H1 (cell line): Measurements from ENCODE around the gene FANCE. TPM values are rescaled to one million over a fixed set of nuclear protein-coding genes. Genes with fewer than 3 reads are reported as not detected.
A peak's percentile ranks its signal among the peaks of the same experiment; 100 is the strongest.

Experiments used
- CTCF ChIA-PET: fragments of 300-600 bp; sonication (Branson Sonifier 250); formaldehyde crosslinking; loops from one replicate; lab custom pipeline; 2021; ENCODE audit not compliant: partially characterized antibody; lab: Charles Lee
- POLR2A ChIA-PET: fragments of 300-600 bp; sonication (Branson Sonifier 250); formaldehyde crosslinking; loops from one replicate; lab custom pipeline; 2021; ENCODE audit warnings: inconsistent platforms; ENCODE audit not compliant: partially characterized antibody; lab: Charles Lee
- DNase-seq, 2 experiments: peaks; one replicate each; pipeline versions ENCODE4 v3.0.0 to v3.0.0-alpha.2; 2010 to 2022; ENCODE audit warnings: low spot score in 2 of 2, low read depth in 1 of 2, mixed read lengths in 1 of 2
- FAIRE-seq: peaks from 2 replicates; lab custom pipeline; 2011; peaks lifted over from hg19 to GRCh38; lab: Jason Lieb, UNC
- H2AFZ ChIP-seq: 2 replicates; pipeline ENCODE4 v1.8.1; 2012; ENCODE audit warnings: low read length, inconsistent platforms
- H2AK5ac ChIP-seq: 2 replicates; pipeline ENCODE4 v1.6.1; 2013; ENCODE audit warnings: low read depth, low read length
- H2BK120ac ChIP-seq: replicated peaks from 2 replicates; pipeline ENCODE3; 2013; ENCODE audit warnings: low read depth, low read length, inconsistent platforms
- H2BK12ac ChIP-seq: 2 replicates; pipeline ENCODE4 v1.6.1; 2013; ENCODE audit warnings: low read depth, low read length
- H2BK15ac ChIP-seq: 2 replicates; pipeline ENCODE4 v1.6.1; 2013; ENCODE audit warnings: low read length
- H2BK20ac ChIP-seq: 2 replicates; pipeline ENCODE4 v1.6.1; 2013; ENCODE audit warnings: low read length
- H2BK5ac ChIP-seq: 2 replicates; pipeline ENCODE4 v1.6.1; 2013; ENCODE audit warnings: low read depth, low read length
- H3K14ac ChIP-seq: 2 replicates; pipeline ENCODE4 v1.6.1; 2013; ENCODE audit warnings: inconsistent platforms; ENCODE audit not compliant: insufficient read length
- H3K18ac ChIP-seq: 2 replicates; pipeline ENCODE4 v1.6.1; 2013; ENCODE audit warnings: low read length; ENCODE audit errors: extremely low read depth
- H3K23ac ChIP-seq: 2 replicates; pipeline ENCODE4 v1.6.1; 2013; ENCODE audit warnings: inconsistent platforms; ENCODE audit not compliant: insufficient read length
- H3K23me2 ChIP-seq: 2 replicates; pipeline ENCODE4 v1.6.1; 2013; ENCODE audit warnings: low read depth, low read length
- H3K27ac ChIP-seq: 2 replicates; pipeline ENCODE4 v1.6.1; 2011; ENCODE audit warnings: low read depth, low read length, inconsistent platforms
- H3K27me3 ChIP-seq, 4 experiments: replicated peaks in 1 of 4; 1 replicate in 1 of 4; 2 replicates in 3 of 4; pipeline versions ENCODE4 v1.6.1 to v1.8.1; 2011 to 2013; ENCODE audit warnings: low read length in 3 of 4, mild to moderate bottlenecking in 3 of 4, inconsistent platforms in 2 of 4, mixed read lengths in 2 of 4, moderate library complexity in 1 of 4; ENCODE audit not compliant: control insufficient read depth in 3 of 4, insufficient read depth in 3 of 4; ENCODE audit errors: extremely low read depth in 1 of 4
- H3K36me3 ChIP-seq, 4 experiments: 2 replicates each; pipeline versions ENCODE4 v1.6.1 to v1.8.1; 2011 to 2013; ENCODE audit warnings: mild to moderate bottlenecking in 4 of 4, low read length in 3 of 4, moderate library complexity in 2 of 4, control low read depth in 1 of 4, inconsistent platforms in 1 of 4; ENCODE audit not compliant: insufficient read depth in 4 of 4, control insufficient read depth in 2 of 4
- H3K4ac ChIP-seq: replicated peaks from 2 replicates; pipeline ENCODE3; 2013; ENCODE audit warnings: low read length, low read depth, mixed read lengths, inconsistent platforms; ENCODE audit not compliant: insufficient read length
- H3K4me1 ChIP-seq, 4 experiments: replicated peaks in 1 of 4; 1 replicate in 1 of 4; 2 replicates in 3 of 4; pipeline versions ENCODE4 v1.6.1 to v1.8.1; 2011 to 2013; ENCODE audit warnings: low read length in 3 of 4, inconsistent platforms in 2 of 4, mixed read lengths in 1 of 4; ENCODE audit not compliant: insufficient read depth in 4 of 4, control insufficient read depth in 3 of 4
- H3K4me2 ChIP-seq, 2 experiments: 2 replicates each; pipeline versions ENCODE4 v1.6.1 to v1.8.1; 2011 to 2013; ENCODE audit warnings: low read depth in 2 of 2, low read length in 2 of 2, control low read depth in 1 of 2, inconsistent platforms in 1 of 2, mild to moderate bottlenecking in 1 of 2; ENCODE audit not compliant: insufficient read depth in 1 of 2
- H3K4me3 ChIP-seq, 4 experiments: fragments of 200-600, 300-600 bp in 1 of 4; sonication (generic), shearing (Covaris generic), sonication (Bioruptor Twin) in 1 of 4; 2 replicates each; pipeline versions ENCODE4 v1.5.1 to v1.8.1; 2011 to 2016; ENCODE audit warnings: low read length in 4 of 4, low read depth in 3 of 4, control low read depth in 2 of 4, inconsistent platforms in 2 of 4, mild to moderate bottlenecking in 2 of 4, mixed read lengths in 1 of 4, moderate library complexity in 1 of 4; ENCODE audit not compliant: insufficient read depth in 2 of 4; ENCODE audit errors: extremely low read depth in 1 of 4
- H3K56ac ChIP-seq: replicated peaks from 2 replicates; pipeline ENCODE3; 2013; ENCODE audit warnings: low read depth, mild to moderate bottlenecking, mixed read lengths, low read length, inconsistent platforms; ENCODE audit not compliant: insufficient read length
- H3K79me1 ChIP-seq: 2 replicates; pipeline ENCODE4 v1.6.1; 2013; ENCODE audit warnings: low read depth, low read length, control low read depth
- H3K79me2 ChIP-seq, 2 experiments: 2 replicates each; pipeline versions ENCODE4 v1.6.1 to v1.8.1; 2012 to 2013; ENCODE audit warnings: low read length in 2 of 2, mild to moderate bottlenecking in 2 of 2, inconsistent platforms in 1 of 2; ENCODE audit not compliant: insufficient read depth in 2 of 2, control insufficient read depth in 1 of 2
- H3K9ac ChIP-seq, 4 experiments: replicated peaks in 1 of 4; 1 replicate in 1 of 4; 2 replicates in 3 of 4; pipeline versions ENCODE4 v1.6.1 to v1.8.1; 2011 to 2013; ENCODE audit warnings: low read depth in 3 of 4, low read length in 3 of 4, control low read depth in 2 of 4, mild to moderate bottlenecking in 2 of 4, moderate library complexity in 2 of 4, inconsistent platforms in 1 of 4; ENCODE audit errors: extremely low read depth in 1 of 4
- H3K9me3 ChIP-seq, 2 experiments: 2 replicates each; pipeline versions ENCODE4 v1.6.1 to v1.8.1; 2012 to 2013; ENCODE audit warnings: mild to moderate bottlenecking in 2 of 2, moderate library complexity in 2 of 2, control low read depth in 1 of 2, inconsistent platforms in 1 of 2, low read depth in 1 of 2, low read length in 1 of 2, mixed read lengths in 1 of 2; ENCODE audit not compliant: insufficient read depth in 2 of 2
- H4K20me1 ChIP-seq, 2 experiments: replicated peaks in 1 of 2; 2 replicates each; pipeline versions ENCODE3 to v1.8.1; 2011 to 2013; ENCODE audit warnings: inconsistent platforms in 2 of 2, low read length in 2 of 2, mild to moderate bottlenecking in 1 of 2; ENCODE audit not compliant: insufficient read depth in 2 of 2, control insufficient read depth in 1 of 2
- H4K5ac ChIP-seq: 2 replicates; pipeline ENCODE4 v1.6.1; 2013; ENCODE audit warnings: low read length, low read depth, mixed read lengths, inconsistent platforms; ENCODE audit not compliant: insufficient read length
- H4K8ac ChIP-seq: 2 replicates; pipeline ENCODE4 v1.8.0; 2013; ENCODE audit warnings: mild to moderate bottlenecking, moderate library complexity, low read length, inconsistent platforms; ENCODE audit not compliant: insufficient read depth; ENCODE audit errors: extremely low read depth
- H4K91ac ChIP-seq: replicated peaks from 2 replicates; pipeline ENCODE3; 2013; ENCODE audit warnings: low read length, mixed read lengths, inconsistent platforms; ENCODE audit not compliant: insufficient read length
- CBX5 ChIP-seq: fragments of 300-800, 300-1000 bp; sonication (generic); IDR thresholded peaks from 2 replicates; pipeline ENCODE4 v1.7.1; 2016; ENCODE audit warnings: antibody characterized with exemption, low read length, low read depth
- CBX8 ChIP-seq: fragments of 300-800, 300-1000 bp; sonication (generic); IDR thresholded peaks from 2 replicates; pipeline ENCODE4 v1.7.1; 2016; ENCODE audit warnings: low read depth, low read length, borderline replicate concordance
- CEBPB ChIP-seq: IDR thresholded peaks from 2 replicates; pipeline ENCODE4 v1.6.1; 2012; ENCODE audit warnings: low read depth, low read length
- GABPA ChIP-seq: IDR thresholded peaks from 2 replicates; pipeline ENCODE4 v1.6.1; 2011; ENCODE audit warnings: mild to moderate bottlenecking, low read length, moderate library complexity, borderline replicate concordance; ENCODE audit not compliant: insufficient read depth
- GTF2F1 ChIP-seq: IDR thresholded peaks from 2 replicates; pipeline ENCODE4 v1.6.1; 2012; ENCODE audit warnings: low read depth, low read length, improper control_type of control experiment, borderline replicate concordance
- JUN ChIP-seq: IDR thresholded peaks from 2 replicates; pipeline ENCODE4 v1.6.1; 2011; ENCODE audit warnings: low read depth, mild to moderate bottlenecking, improper control_type of control experiment, low read length
- KDM4A ChIP-seq: IDR thresholded peaks from one replicate; pipeline ENCODE4 v1.7.1; 2012; ENCODE audit warnings: low read depth, mild to moderate bottlenecking, moderate library complexity, low read length, inconsistent platforms; ENCODE audit not compliant: severe bottlenecking
- PHF8 ChIP-seq: fragments of 200-600 bp; sonication (generic); conservative IDR thresholded peaks from 2 replicates; pipeline ENCODE4 v1.7.1; 2012; ENCODE audit warnings: low read depth, mild to moderate bottlenecking, inconsistent platforms, low read length, moderate library complexity
- SIRT6 ChIP-seq: IDR thresholded peaks from one replicate; pipeline ENCODE4 v1.7.1; 2012; ENCODE audit warnings: low read length, inconsistent platforms
- SIX5 ChIP-seq: IDR thresholded peaks from 2 replicates; pipeline ENCODE4 v1.6.1; 2011; ENCODE audit warnings: mild to moderate bottlenecking, low read depth, low read length
- TAF7 ChIP-seq: optimal IDR thresholded peaks from 2 replicates; pipeline ENCODE3; 2011; ENCODE audit warnings: low read depth, mild to moderate bottlenecking, inconsistent platforms, low read length, moderate library complexity, borderline replicate concordance
- TCF12 ChIP-seq: IDR thresholded peaks from 2 replicates; pipeline ENCODE4 v1.6.1; 2011; ENCODE audit warnings: low read depth, mild to moderate bottlenecking, low read length
- TEAD4 ChIP-seq: IDR thresholded peaks from 2 replicates; pipeline ENCODE4 v1.6.1; 2012; ENCODE audit warnings: low read depth, low read length, inconsistent platforms, mixed read lengths
- WGBS, 2 experiments: shearing (Covaris generic) in 1 of 2; methylation state at CpG; one replicate each; pipeline versions ENCODE4 v1.1.6 to v1.1.7; 2013 to 2015; ENCODE audit warnings: low lambda C conversion rate in 2 of 2, mixed read lengths in 2 of 2, inconsistent platforms in 1 of 2, low coverage in 1 of 2, missing lambda C conversion rate in 1 of 2; ENCODE audit not compliant: insufficient replicate concordance in 2 of 2, insufficient coverage in 1 of 2, insufficient read length in 1 of 2; ENCODE audit errors: extremely low coverage in 1 of 2, missing lambda C conversion rate in 1 of 2; 5-methylcytosine and 5-hydroxymethylcytosine counted together
- polyA plus RNA-seq, 7 experiments: library from polyadenylated mRNA; depleted of rRNA in 3 of 7; stranded (reverse) in 5 of 7; unstranded in 2 of 7; fragments of >200 nt in 5 of 7; fragments of 200-250 nt in 2 of 7; gene quantifications; 1 replicate in 5 of 7; 2 replicates in 1 of 7; 4 replicates in 1 of 7; pipeline versions ENCODE4 v1.2.1 to v1.2.3, GENCODE V29; 2011 to 2013; ENCODE audit warnings: missing spikeins in 2 of 7, mixed read lengths in 2 of 7
- total RNA-seq: library from RNA; stranded (reverse); fragmentation: NEBNext Ultra II Directional; extraction: Animal tissue kit (Norgen Biotek cat#: 25700); gene quantifications from 2 replicates; pipeline ENCODE4 v1.2.1, GENCODE V29; 2021

The FANCE gene
- total and polyA plus RNA-seq, 2 of the 8 experiments (the other 6 are each of a cell fraction or from before 2014, with no cell fraction given) = 16.1 to 17.0 TPM

- Histone ChIP-seq H2AK5ac (no peak overlapping the region), H3K56ac (no peak overlapping the region), H3K14ac (no peak overlapping the region), H3K23ac (no peak overlapping the region), H4K5ac (no peak overlapping the region), H3K4me2 (peak overlapping the region in 1 of 2 experiments; percentile 52; a peak in 3 of 4 replicates), H3K36me3 (no peaks in the 10 kb centered on the region), H2AFZ (no peak overlapping the region), H2BK20ac (no peak overlapping the region), H2BK15ac (peak overlapping the region; percentile 12; the same call in 1 of the 2 replicates), H3K23me2 (no peaks in the 10 kb centered on the region; the same call in 1 of the 2 replicates), H2BK120ac (no peak overlapping the region), H3K79me1 (no peaks in the 10 kb centered on the region), H3K4me1 (peaks cover 4 to 23% (median 12%) of the 10 kb centered on the region in 4 experiments), H3K4me3 (peak overlapping the region in 1 of 4 experiments; percentile 32; a peak in 1 of 8 replicates), H4K91ac (no peak overlapping the region), H3K9me3 (no peaks in the 10 kb centered on the region), H3K79me2 (no peaks in the 10 kb centered on the region), H3K18ac (peak overlapping the region; percentile 26), H3K9ac (no peak overlapping the region), H4K20me1 (no peaks in the 10 kb centered on the region), H3K4ac (no peak overlapping the region), H3K27me3 (peaks cover 0 to 10% (median 4%) of the 10 kb centered on the region in 4 experiments; a peak in 5 of 7 replicates), H3K27ac (no peak overlapping the region), H2BK12ac (0 out of 2 replicates have a peak overlapping the region, but pooled peaks have one; percentile 60), H2BK5ac (no peak overlapping the region), H4K8ac (no peak overlapping the region; the same call in 1 of the 2 replicates)
- DNase-seq (no peak), FAIRE-seq (no peak)
- 56% methylated on average over 16 of the region's 21 CpGs; no CpG with 5 or more reads in 1 of the 2 experiments for WGBS, 2 experiments
- no peak for TF ChIP-seq SIRT6
- TF ChIP-seq TAF7 = no peak
- TF ChIP-seq GABPA = no peak
- no peak for TF ChIP-seq KDM4A
- TF ChIP-seq TEAD4 = no peak
- TF ChIP-seq CBX5 = no peak
- no peak for TF ChIP-seq CBX8
- no peak for TF ChIP-seq PHF8
- no peak for TF ChIP-seq JUN
- no peak for TF ChIP-seq CEBPB
- no peak for TF ChIP-seq SIX5
- TF ChIP-seq TCF12 = no peak
- no peak for TF ChIP-seq GTF2F1
- ChIA-PET POLR2A (interaction anchor here (0.8 to 37.6 kb wide), 3 partner anchors 9 to 47 kb away, joined by 3 to 1319 read pairs (median 54); partner anchors contain the start of genes RPL10A and TEAD3), CTCF (interaction anchor here (1.1 to 6.6 kb wide), 5 partner anchors 10 to 47 kb away, joined by 3 to 45 read pairs (median 6); partner anchors contain the start of gene TEAD3)
Measured at GRCh38 chr6:35505999-35506412, 53.9 kb downstream of the FANCE start.
